Activated T-cell treated with anti-CD3 and anti-CD28 coated beads, Interleukin-2, amount 50 U/mL, for 72 hours (primary cell): ENCODE results near the gene EZR. TPM values are rescaled to one million over a fixed set of nuclear protein-coding genes. Genes with fewer than 3 reads are reported as not detected.

Experiments used
- ATAC-seq, 2 donors: fragments of 150-1000 bp; cut with Tn5 transposase; replicated peaks in 1 of 2; 2 replicates each; pipeline ENCODE4 v1.10.0; 2021; ENCODE audit warnings: moderate library complexity in 2 of 2, mild to moderate bottlenecking in 1 of 2
- DNase-seq, 2 donors: peaks; one replicate each; pipeline ENCODE4 v3.0.0; 2021 to 2022; ENCODE audit warnings: mixed read lengths in 1 of 2
- H3K27ac Mint-ChIP-seq: one replicate; pipeline ENCODE4 v1.8.0; 2022; ENCODE audit warnings: mild to moderate bottlenecking, moderate library complexity, mixed read lengths
- H3K27me3 Mint-ChIP-seq: one replicate; pipeline ENCODE4 v1.8.0; 2022; ENCODE audit warnings: low read depth, mixed read lengths
- H3K36me3 Mint-ChIP-seq, 2 donors: one replicate each; pipeline ENCODE4 v1.8.0; 2022; ENCODE audit warnings: mixed read lengths in 2 of 2, mild to moderate bottlenecking in 1 of 2; ENCODE audit not compliant: insufficient read depth in 2 of 2
- H3K4me1 Mint-ChIP-seq: one replicate; pipeline ENCODE4 v1.8.0; 2022; ENCODE audit warnings: low read depth, mixed read lengths
- H3K4me3 Mint-ChIP-seq, 2 donors: one replicate each; pipeline ENCODE4 v1.8.0; 2022; ENCODE audit warnings: mild to moderate bottlenecking in 2 of 2, mixed read lengths in 2 of 2, moderate library complexity in 2 of 2
- H3K9me3 Mint-ChIP-seq, 2 donors: one replicate each; pipeline ENCODE4 v1.8.0; 2022; ENCODE audit warnings: mixed read lengths in 2 of 2
- total RNA-seq, 2 donors: library from RNA; stranded (reverse); gene quantifications; one replicate each; pipeline ENCODE4 v1.2.3, GENCODE V29; 2022

The EZR gene
- total RNA-seq, 2 donors from 2014 or later, result 167 to 177 TPM

DNA sequence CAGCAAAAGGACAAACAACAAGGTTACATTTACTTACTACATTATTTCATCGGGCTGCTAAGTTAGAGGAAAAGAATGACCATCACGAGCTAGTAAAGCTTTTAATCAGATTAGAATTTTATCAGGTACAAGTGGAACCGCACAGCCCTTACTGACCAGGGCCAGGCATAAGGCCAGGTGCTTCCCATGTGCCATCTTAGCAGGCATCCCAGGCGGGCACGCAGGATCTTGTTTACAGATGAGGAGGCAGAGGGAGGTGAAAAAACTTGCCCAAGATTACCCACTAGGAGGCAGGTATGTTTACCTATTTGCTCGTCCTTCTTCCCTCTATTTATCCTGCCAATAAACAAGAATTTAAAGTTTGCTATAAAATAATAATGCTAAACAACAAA lies 10.7 kb downstream of the EZR start:
- DNase-seq, result no peak
- Mint-ChIP-seq H3K27me3 (no peaks in the 10 kb centered on the region), H3K9me3 (no peaks in the 10 kb centered on the region), H3K27ac (no peak overlapping the region), H3K4me3 (peak overlapping the region in 1 of 2 donors; percentile 17), H3K4me1 (peaks cover 98% of the 10 kb centered on the region), H3K36me3 (peaks cover 14 to 48% of the 10 kb centered on the region in 2 donors)
- no peak for ATAC-seq

DNA sequence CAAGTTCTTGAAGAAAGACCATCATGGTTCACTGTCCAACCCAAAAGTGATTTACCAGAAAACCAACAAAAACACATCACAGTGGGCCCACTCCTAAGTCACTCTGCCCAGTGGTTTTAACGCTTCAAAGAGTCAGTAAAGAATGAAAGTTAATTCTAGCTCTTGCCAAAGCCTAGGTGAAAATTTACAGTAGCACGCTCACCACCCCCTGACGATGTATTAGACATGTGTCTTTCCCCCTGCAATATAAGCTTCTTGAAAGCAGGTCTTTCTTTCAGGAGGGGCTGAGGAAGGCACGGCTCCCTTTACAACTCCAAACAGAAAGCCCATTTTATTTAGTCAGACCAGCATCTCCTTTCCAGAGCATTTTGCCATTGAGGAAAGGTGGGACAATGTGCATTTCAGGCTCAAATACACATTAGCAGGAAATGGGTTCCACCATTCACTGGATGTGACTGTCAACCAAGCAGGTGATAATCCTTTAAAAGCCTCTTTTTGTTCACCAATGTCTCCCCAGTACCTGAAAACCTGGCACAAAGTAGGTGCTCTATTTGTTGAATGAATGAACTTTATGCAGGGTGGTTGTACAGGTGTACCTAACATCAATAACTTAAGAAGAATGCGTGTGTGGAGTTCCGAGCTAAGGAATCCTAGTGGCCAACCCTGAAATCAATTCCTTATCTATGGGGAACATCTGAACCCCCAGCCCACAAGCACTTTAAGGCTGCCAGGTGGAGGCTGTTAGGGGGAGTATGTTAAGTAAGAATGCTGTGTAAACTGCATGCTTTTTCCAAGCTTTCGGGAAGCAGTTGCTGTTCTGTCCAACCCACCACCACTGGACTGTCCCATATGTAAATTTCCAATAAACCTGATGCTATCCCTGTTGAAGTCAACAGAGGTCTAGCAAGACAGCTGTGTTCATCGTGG lies 11.4 kb downstream of the EZR start:
- ATAC-seq (no peak), DNase-seq (no peak)
- H3K4me3 Mint-ChIP-seq, result peak overlapping the region in 1 of 2 donors; percentile 71
- H3K27me3 Mint-ChIP-seq, result no peaks in the 10 kb centered on the region
- H3K36me3 Mint-ChIP-seq, result peaks cover 9 to 44% of the 10 kb centered on the region in 2 donors
- no peaks in the 10 kb centered on the region for H3K9me3 Mint-ChIP-seq
- H3K27ac Mint-ChIP-seq, result no peak overlapping the region
- H3K4me1 Mint-ChIP-seq, result peaks cover 96% of the 10 kb centered on the region

GRCh38 chr6:158805698-158806377 lies 13.3 kb downstream of the EZR start:
- Mint-ChIP-seq H3K9me3 (no peaks in the 10 kb centered on the region), H3K4me3 (peak overlapping the region; percentile 53 to 71), H3K27me3 (no peaks in the 10 kb centered on the region), H3K27ac (peak overlapping the region; percentile 94), H3K4me1 (peaks cover 98% of the 10 kb centered on the region), H3K36me3 (peaks cover 7 to 37% of the 10 kb centered on the region in 2 donors)
- DNase-seq (no peak), ATAC-seq (no peak)

GRCh38 chr6:158804207-158804606 lies 15.0 kb downstream of the EZR start:
- no peak for ATAC-seq
- DNase-seq, result no peak
- Mint-ChIP-seq H3K4me3 (peak overlapping the region; percentile 65 to 81), H3K9me3 (no peaks in the 10 kb centered on the region), H3K27ac (peak overlapping the region; percentile 18), H3K4me1 (peaks cover 98% of the 10 kb centered on the region), H3K36me3 (peaks cover 1 to 31% of the 10 kb centered on the region in 2 donors), H3K27me3 (no peaks in the 10 kb centered on the region)

DNA sequence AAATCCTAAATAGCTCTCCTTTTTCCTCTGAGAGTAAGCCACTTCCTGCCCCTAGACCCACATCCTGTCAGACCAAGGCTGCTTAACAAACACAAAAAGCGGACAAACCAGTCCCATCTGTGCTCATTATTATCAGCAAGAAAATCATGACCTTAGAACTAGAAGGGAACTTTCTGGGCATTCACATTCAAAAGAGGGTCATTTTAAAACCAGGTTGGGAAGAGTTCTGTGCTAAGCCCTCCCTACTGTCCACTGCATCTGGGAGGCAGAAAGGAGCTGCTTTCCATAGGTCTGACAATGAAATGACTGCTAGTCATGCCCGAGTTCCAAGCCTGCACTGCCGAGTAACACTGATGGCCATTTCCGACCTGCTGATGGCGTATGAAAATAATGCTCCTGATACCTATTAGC lies 15.4 kb downstream of the EZR start:
- ATAC-seq, result peak; percentile 63 to 74
- H3K27me3 Mint-ChIP-seq, result no peaks in the 10 kb centered on the region
- H3K9me3 Mint-ChIP-seq, result no peaks in the 10 kb centered on the region
- H3K27ac Mint-ChIP-seq, result peak overlapping the region; percentile 18
- H3K36me3 Mint-ChIP-seq, result peaks cover 1 to 28% of the 10 kb centered on the region in 2 donors
- H3K4me1 Mint-ChIP-seq, result peaks cover 98% of the 10 kb centered on the region
- peak; percentile 32 to 37 for DNase-seq
- peak overlapping the region; percentile 65 to 81 for H3K4me3 Mint-ChIP-seq

DNA sequence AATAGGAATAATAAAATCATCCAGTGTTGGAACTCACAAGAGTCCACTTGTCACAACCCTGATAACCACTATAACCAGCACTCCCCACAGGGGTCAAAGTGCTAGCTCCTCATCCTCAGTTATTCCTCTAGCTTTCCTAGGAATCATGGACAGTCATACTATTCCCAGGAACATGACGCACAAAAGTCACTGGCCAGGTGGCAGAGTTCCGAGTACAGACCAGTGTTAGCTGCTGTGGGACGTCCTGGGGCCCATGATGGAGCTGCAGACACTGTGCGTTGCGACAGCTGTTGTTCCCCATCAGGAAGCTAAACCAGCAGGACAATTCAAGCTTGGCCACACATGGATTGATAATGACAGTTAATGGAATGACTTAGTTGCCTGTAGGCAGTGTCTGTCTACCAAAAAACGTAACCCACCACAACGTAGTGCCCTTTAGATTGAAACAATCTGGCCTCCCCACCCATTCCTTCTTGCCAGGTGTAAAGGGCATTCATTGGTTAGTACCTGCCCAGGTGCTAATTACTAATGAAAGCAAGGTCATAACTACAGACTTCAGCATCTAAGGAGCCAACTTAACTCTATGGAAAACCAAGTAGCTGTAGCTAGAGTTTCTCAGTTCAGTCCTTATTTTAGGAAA lies 17.4 kb downstream of the EZR start:
- H3K4me1 Mint-ChIP-seq, result peaks cover 98% of the 10 kb centered on the region
- ATAC-seq (no peak), DNase-seq (no peak)
- no peaks in the 10 kb centered on the region for H3K27me3 Mint-ChIP-seq
- peak overlapping the region; percentile 46 for H3K27ac Mint-ChIP-seq
- H3K4me3 Mint-ChIP-seq, result no peak overlapping the region
- H3K9me3 Mint-ChIP-seq, result no peaks in the 10 kb centered on the region
- peaks cover 1 to 15% of the 10 kb centered on the region in 2 donors for H3K36me3 Mint-ChIP-seq

- Mint-ChIP-seq H3K4me3 (peak overlapping the region; percentile 42 to 55), H3K27ac (peak overlapping the region; percentile 79), H3K27me3 (no peaks in the 10 kb centered on the region), H3K4me1 (peaks cover 95% of the 10 kb centered on the region), H3K36me3 (peaks cover 0 to 8% of the 10 kb centered on the region in 2 donors), H3K9me3 (no peaks in the 10 kb centered on the region)
- ATAC-seq (peak in 1 of 2 donors; percentile 9), DNase-seq (no peak)
Measured at GRCh38 chr6:158799051-158799792, 19.9 kb downstream of the EZR start.

GRCh38 chr6:158798311-158798710 lies 20.9 kb downstream of the EZR start:
- Mint-ChIP-seq H3K4me3 (peak overlapping the region; percentile 33 to 42), H3K27ac (no peak overlapping the region), H3K36me3 (peaks cover 0 to 8% of the 10 kb centered on the region in 2 donors), H3K9me3 (no peaks in the 10 kb centered on the region), H3K4me1 (peaks cover 95% of the 10 kb centered on the region), H3K27me3 (no peaks in the 10 kb centered on the region)
- ATAC-seq (no peak), DNase-seq (no peak)

GRCh38 chr6:158797331-158798310 lies 21.5 kb downstream of the EZR start:
- H3K4me1 Mint-ChIP-seq, result peaks cover 94% of the 10 kb centered on the region
- peak overlapping the region in 1 of 2 donors; percentile 33 for H3K4me3 Mint-ChIP-seq
- no peaks in the 10 kb centered on the region for H3K9me3 Mint-ChIP-seq
- ATAC-seq, result no peak
- H3K27ac Mint-ChIP-seq, result peak overlapping the region; percentile 56
- DNase-seq, result no peak
- peaks cover 0 to 8% of the 10 kb centered on the region in 2 donors for H3K36me3 Mint-ChIP-seq
- no peaks in the 10 kb centered on the region for H3K27me3 Mint-ChIP-seq

GRCh38 chr6:158796353-158796752 lies 22.8 kb downstream of the EZR start:
- Mint-ChIP-seq H3K9me3 (no peaks in the 10 kb centered on the region), H3K36me3 (peaks cover 0 to 8% of the 10 kb centered on the region in 2 donors), H3K27ac (no peak overlapping the region), H3K27me3 (no peaks in the 10 kb centered on the region), H3K4me3 (peak overlapping the region in 1 of 2 donors; percentile 4), H3K4me1 (peaks cover 94% of the 10 kb centered on the region)
- DNase-seq (no peak), ATAC-seq (no peak)

- no peaks in the 10 kb centered on the region for H3K9me3 Mint-ChIP-seq
- H3K4me1 Mint-ChIP-seq, result peaks cover 94% of the 10 kb centered on the region
- H3K27ac Mint-ChIP-seq, result peak overlapping the region; percentile 86
- ATAC-seq, result no peak
- peaks cover 0 to 9% of the 10 kb centered on the region in 2 donors for H3K36me3 Mint-ChIP-seq
- no peaks in the 10 kb centered on the region for H3K27me3 Mint-ChIP-seq
- no peak for DNase-seq
- H3K4me3 Mint-ChIP-seq, result no peak overlapping the region
Measured at GRCh38 chr6:158795516-158795915, 23.7 kb downstream of the EZR start.
